HG03103 (cell line): Measurements from ENCODE around the gene YTHDF1.

Source experiments
- ATAC-seq: cut with Tn5 transposase; IDR thresholded peaks from one replicate; pipeline ENCODE4 v1.9.1; 2021; ENCODE audit warnings: low read depth; ENCODE audit not compliant: unreplicated experiment

Gene YTHDF1

GRCh38 chr20:63175038-63175895, 40.7 kb downstream of the YTHDF1 start:
- no peak for ATAC-seq

DNA sequence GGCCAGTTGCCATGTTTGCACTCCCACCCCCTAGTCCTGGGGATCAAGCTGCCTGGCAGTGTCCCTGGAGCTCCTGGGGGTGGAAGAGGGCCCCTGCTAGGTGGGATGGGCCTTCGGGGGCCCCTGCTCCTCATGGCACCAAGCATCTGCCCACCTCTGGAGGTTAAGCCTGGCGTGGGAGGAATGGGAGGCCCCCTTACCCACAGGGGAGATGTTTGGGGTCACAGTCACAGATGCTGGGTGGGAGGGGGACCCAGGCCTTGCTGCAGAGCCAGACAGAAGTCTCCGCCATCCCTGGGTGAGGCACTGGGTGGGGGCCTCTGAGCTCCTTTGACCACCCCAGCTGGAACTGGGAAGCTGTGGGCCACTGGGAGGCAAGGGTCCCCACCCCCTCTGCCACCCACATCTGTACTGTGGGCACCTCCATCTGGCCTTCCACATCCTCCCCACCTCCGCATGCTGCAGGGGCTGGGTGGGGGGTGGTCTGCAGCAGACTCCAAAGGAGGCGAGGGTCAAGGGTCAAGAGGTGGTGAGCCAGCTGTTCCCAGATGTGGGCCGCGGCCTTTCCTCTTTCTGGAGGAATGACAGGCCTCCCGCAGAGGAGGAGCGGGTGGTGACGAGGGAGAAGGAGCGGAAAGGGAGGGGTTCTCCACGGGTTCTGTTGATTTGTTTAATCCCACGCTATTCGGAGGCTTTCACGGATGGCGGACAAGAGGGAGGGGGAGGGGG, 41.5 kb downstream of the YTHDF1 start:
- ATAC-seq: no peak

DNA sequence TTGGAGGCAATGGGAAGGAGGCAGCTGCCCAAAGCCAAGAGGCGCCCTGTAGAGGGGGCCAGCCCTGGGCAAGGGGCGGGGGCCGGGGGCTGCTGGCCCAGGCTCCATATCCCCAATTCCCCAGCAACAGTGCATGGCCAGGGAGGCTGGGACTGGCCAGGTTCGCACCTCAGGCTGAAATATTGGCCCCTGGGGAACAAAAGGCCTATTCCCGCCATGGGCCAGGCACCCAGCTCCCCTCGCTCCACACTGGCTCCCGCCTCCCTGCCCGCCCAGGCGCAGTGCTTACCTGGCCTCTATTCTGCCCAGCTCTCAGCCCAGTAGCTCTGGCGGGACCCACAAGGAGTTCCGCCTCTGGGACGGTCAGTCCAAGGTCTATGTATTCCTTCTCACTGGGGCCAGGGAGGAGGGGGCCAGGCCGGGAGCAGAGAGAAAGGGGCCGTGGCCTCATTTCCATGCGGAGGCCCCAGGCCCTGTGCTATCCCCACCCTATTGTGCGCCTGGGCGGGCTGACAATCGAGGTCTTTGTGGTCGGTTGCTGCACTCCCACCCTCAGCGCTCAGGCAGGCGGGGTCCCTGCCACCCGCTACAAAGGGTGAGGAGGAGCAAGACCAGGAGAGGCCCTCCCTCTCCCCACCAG, 42.3 kb downstream of the YTHDF1 start:
- ATAC-seq: no peak

DNA sequence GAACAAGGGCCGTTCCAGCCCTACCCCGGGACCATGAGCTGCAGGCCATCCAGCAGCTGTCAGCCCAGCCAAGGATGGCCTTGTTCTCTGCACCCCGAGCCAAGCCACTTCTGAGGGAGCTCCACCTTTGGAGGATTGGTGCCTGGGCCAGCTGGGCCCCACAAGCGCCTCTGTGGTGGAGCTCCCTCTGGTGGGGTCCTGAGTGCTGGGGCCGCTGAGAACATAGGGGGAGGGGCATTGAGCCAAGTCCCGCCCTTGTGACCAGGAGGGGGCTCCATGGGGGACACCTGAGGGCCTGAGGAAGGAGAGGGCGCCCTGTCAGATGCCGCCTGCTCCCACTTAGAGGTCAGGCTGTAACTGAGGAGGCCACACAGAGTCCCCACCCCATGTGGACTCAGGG, 43.2 kb downstream of the YTHDF1 start:
- ATAC-seq: no peak

- ATAC-seq: no peak
Observed at GRCh38 chr20:63171991-63172390, 43.9 kb downstream of the YTHDF1 start.

GRCh38 chr20:63169681-63170080, 46.2 kb downstream of the YTHDF1 start:
- ATAC-seq: no peak

DNA sequence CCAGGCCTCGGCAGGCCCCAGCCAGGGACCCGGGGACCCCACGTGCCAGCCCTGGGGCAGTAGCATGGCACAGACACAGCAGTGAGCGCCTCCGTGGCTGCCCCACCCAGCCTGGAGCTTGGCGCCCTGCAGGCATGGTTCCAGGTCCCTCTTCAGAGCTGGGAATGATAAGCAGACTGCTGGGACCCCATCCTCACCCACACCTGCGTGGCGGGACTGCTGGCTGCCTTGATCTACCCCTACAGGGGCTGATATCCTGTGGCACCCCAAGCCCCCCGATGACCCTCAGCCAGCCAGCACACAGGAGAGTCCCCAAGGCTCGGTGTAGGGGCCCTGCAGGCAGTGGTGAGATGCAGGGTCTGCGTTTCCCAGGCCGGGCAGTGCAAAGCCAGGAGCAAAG, 47.1 kb downstream of the YTHDF1 start:
- no peak for ATAC-seq

- no peak for ATAC-seq
Observed at GRCh38 chr20:63167918-63168520, 47.9 kb downstream of the YTHDF1 start.

DNA sequence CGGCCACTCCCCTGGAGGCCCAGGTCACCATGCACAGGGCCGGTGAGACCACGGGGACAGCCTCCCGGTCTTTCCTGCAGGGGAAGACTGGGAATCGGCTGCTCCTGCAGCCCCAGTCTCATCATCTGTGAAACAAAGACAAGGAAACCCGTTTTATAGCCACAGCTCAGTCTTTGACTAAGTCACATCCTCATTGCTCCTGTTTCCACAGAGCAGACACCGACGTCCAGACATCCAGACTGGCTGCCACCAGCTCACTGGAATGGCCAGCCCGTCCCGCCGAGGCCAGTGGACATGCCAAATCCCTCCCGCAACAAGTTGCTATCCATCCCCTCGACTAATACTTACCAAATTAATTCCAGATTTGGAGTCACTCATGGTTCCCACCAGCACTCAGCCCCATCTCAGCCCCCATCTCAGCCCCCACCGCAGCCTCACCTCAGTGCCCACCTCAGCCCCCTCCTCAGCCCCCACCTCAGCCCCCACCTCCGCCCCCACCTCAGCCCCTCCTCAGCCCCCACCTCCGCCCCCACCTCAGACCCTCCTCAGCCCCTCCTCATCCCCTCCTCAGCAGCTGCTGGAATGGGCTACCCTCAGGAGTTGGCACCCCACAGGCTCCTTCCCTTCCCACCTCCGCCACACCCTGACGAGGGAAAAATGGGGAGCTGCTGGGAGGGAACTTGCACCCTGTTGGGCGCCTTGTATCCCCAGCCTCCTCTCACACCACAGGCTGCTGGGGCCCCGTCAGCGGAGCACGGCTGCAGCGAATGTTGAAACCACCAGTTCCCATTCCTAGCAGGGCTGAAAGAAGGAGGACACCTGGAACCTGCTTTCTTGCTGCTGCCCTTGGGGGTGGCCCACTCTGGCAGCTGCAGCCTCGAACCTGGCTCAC, 48.7 kb downstream of the YTHDF1 start:
- ATAC-seq: no peak

DNA sequence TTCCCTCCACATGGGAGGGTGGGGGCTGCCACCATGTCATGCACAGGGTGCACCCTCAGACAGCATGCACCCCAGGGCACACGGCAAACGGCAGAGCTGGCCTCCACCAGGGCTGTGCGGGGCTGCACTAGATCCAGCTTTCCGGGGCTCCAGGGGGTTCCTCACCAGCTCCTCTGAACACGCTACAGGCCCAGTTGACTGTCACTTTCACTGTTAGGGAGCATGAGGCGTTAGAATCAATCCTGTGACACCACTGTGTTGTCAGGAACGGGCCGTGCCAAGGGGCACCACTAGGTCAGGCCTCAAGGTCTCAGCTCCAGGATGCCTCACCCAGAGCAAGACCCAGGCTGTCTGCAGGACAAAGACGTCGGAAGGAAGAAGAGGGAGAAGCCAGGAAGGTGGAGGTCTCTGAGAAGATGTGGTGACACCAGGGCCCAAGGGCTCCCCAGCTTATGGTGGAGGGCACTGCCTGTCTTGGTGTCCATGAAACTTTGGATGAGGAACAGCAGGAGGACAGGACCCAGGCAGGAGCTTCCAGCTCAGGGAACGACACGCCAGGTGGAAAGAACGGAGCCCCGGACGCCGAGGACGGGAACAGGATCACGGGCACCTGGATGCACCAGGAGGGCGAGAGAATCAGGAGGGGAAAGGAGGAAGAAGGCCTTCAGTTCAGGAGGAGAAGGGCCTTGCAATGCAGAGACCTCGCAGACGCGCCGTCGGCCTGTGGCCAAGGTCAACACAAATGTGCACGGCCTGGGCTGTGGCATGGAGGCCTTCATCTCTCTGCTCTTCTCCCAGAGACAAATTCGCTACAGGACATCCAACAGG, 49.5 kb downstream of the YTHDF1 start:
- ATAC-seq: no peak

GRCh38 chr20:63165356-63166192, 50.4 kb downstream of the YTHDF1 start:
- no peak for ATAC-seq

GRCh38 chr20:63164484-63165355, 51.2 kb downstream of the YTHDF1 start:
- ATAC-seq: no peak

GRCh38 chr20:63163596-63164483, 52.1 kb downstream of the YTHDF1 start:
- ATAC-seq: no peak

DNA sequence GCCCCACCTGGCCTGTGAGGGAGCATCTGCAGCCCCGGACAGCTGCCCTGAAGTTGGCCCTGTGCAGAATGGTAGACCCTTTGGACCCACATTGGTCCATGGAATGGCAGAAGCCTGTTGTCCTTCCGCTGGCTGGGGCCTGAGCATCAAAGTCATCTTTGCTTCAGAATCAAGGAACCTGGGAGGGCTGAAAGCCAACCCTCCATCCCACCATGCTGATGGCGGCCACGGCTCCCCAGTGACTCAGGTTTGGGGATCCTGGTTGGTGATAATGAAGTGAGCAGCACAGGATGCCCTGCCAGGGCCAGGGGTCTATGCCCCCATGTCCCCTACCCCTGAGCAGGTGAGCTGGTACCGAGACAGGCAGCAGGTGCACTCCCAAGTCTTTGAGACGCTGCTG, 52.8 kb downstream of the YTHDF1 start:
- ATAC-seq: no peak

DNA sequence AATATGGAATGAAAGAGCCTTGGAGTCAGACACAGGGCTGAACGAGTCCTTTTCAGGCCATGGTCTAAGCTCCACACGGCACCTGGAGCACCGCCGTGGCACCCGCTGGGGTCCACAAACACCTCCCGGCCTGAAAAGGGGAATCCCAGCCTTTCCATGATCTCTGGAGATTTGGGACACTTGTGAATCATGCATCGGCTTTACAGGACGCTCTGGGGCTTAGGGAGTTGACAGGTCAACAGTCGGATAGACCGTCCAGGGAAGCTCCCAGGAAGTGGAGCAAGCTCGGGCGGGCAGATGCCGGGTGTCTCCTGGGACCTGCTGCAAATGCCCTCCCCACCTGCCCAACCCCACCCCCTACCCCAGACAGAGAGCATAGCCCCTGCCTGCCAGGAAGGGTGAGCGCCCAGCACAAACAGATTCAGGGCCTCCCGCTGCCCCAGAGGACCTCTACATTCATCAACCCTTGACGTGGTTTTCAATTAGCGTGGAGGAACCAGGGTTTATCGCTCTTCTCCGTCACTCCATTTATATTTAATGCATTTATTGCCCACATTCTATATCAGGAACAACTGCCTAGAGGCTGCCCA, 53.6 kb downstream of the YTHDF1 start:
- no peak for ATAC-seq

- ATAC-seq: no peak
Observed at GRCh38 chr20:63161176-63161651, 54.7 kb downstream of the YTHDF1 start.
